Panc1 (cell line): ENCODE measurements around the gene CACNA2D4. TPM values are rescaled to one million over a fixed set of nuclear protein-coding genes. Genes with fewer than 3 reads are reported as not detected.

ENCODE experiments used
- ATAC-seq: fragments of 200-7000 bp; cut with Tn5 transposase; 2 replicates; pipeline ENCODE4 v1.9.1; 2020; ENCODE audit warnings: mild to moderate bottlenecking, moderate library complexity
- BruUV-seq: library from RNA; stranded (reverse); fragments of 400-500 nt; replicated peaks from 2 replicates; lab custom pipeline; 2021; lab: Mats Ljungman, UMichigan
- CTCF ChIA-PET: fragments of 300-600 bp; sonication (Branson Sonifier 250); formaldehyde crosslinking; loops from one replicate; lab custom pipeline; 2022; ENCODE audit warnings: antibody characterized with exemption; lab: Charles Lee
- POLR2A ChIA-PET: fragments of 300-600 bp; sonication (Branson Sonifier 250); formaldehyde crosslinking; loops from one replicate; lab custom pipeline; 2022; ENCODE audit warnings: antibody characterized with exemption; lab: Charles Lee
- DNase-seq: peaks from one replicate; pipeline ENCODE4 v3.0.0-alpha.2; 2010; ENCODE audit warnings: low read depth, low spot score
- H3K27ac ChIP-seq: 2 replicates; pipeline ENCODE4 v1.5.1; 2011; ENCODE audit warnings: mild to moderate bottlenecking, low read length, inconsistent platforms
- H3K27me3 ChIP-seq: fragments of 200-500 bp; sonication (Bioruptor generic); 2 replicates; pipeline ENCODE4 v1.6.0; 2014; ENCODE audit warnings: low read length, inconsistent platforms; ENCODE audit not compliant: control insufficient read depth, insufficient read depth
- H3K36me3 ChIP-seq: fragments of 200-500 bp; sonication (Bioruptor generic); 2 replicates; pipeline ENCODE4 v1.5.1; 2014; ENCODE audit warnings: inconsistent platforms, mild to moderate bottlenecking, low read length, moderate library complexity; ENCODE audit not compliant: control insufficient read depth, insufficient read depth
- H3K4me1 ChIP-seq: 2 replicates; pipeline ENCODE4 v1.5.1; 2011; ENCODE audit warnings: inconsistent platforms, mild to moderate bottlenecking, low read length, moderate library complexity; ENCODE audit not compliant: control insufficient read depth, insufficient read depth
- H3K4me3 ChIP-seq, 2 experiments: 2 replicates each; pipeline ENCODE4 v1.5.1; 2011 to 2012; ENCODE audit warnings: low read depth in 2 of 2, low read length in 2 of 2, mild to moderate bottlenecking in 2 of 2, inconsistent platforms in 1 of 2, moderate library complexity in 1 of 2
- H3K9me3 ChIP-seq: fragments of 200-500 bp; sonication (Bioruptor generic); 2 replicates; pipeline ENCODE4 v1.5.1; 2014; ENCODE audit warnings: low read depth, mild to moderate bottlenecking, inconsistent platforms, low read length, moderate library complexity; ENCODE audit not compliant: control insufficient read depth, insufficient read depth
- CTCF ChIP-seq: fragments of 450-650 bp; IDR thresholded peaks from 2 replicates; pipeline ENCODE4 v1.5.1; 2017; ENCODE audit warnings: mild to moderate bottlenecking
- POLR2AphosphoS5 ChIP-seq: IDR thresholded peaks from 2 replicates; pipeline ENCODE4 v1.6.1; 2012; ENCODE audit warnings: mild to moderate bottlenecking, low read depth, low read length, moderate library complexity
- REST ChIP-seq, 2 experiments: IDR thresholded peaks; 2 replicates each; pipeline ENCODE4 v1.6.1; 2011 to 2012; ENCODE audit warnings: low read depth in 2 of 2, control low read depth in 1 of 2, low read length in 1 of 2, mild to moderate bottlenecking in 1 of 2, moderate library complexity in 1 of 2; ENCODE audit not compliant: insufficient read depth in 1 of 2
- SIN3A ChIP-seq: IDR thresholded peaks from 2 replicates; pipeline ENCODE4 v1.6.1; 2012; ENCODE audit warnings: low read depth, mild to moderate bottlenecking, low read length, moderate library complexity, borderline replicate concordance; ENCODE audit not compliant: insufficient read depth
- TCF7L2 ChIP-seq: IDR thresholded peaks from 2 replicates; pipeline ENCODE4 v1.6.1; 2011; ENCODE audit warnings: mild to moderate bottlenecking, low read depth, low read length, inconsistent platforms
- in situ Hi-C: cut with HindIII; loops from 2 replicates; pipeline ENCODE4 v1.10.0; 2016; ENCODE audit warnings: low sequenced_read_pairs, low pct_unique_long_range_greater_than_20kb
- intact Hi-C: fragments of 100-400 bp; cut with micrococcal nuclease; formaldehyde crosslinking; loops from one replicate; pipeline ENCODE4 v1.10.0; 2022; ENCODE audit not compliant: unreplicated experiment
- total RNA-seq: library from RNA; stranded (reverse); gene quantifications from one replicate; pipeline ENCODE4 v1.2.1, GENCODE V29; 2021; ENCODE audit not compliant: unreplicated experiment

The CACNA2D4 gene
- total RNA-seq, 1 experiment from 2014 or later: 0.15 TPM

- no peak overlapping the region for H3K27ac ChIP-seq
- no peaks in the 10 kb centered on the region for H3K9me3 ChIP-seq
- TF ChIP-seq TCF7L2 (no peak), POLR2AphosphoS5 (no peak), SIN3A (no peak), REST (IDR thresholded peaks at IDR 0.05; ENCODE audit: insufficient read depth in 1 of 2, low read depth in 2 of 2, low read length in 1 of 2) (no peak), CTCF (no peak)
- no peak for DNase-seq
- intact Hi-C loops: no loop called here
- ATAC-seq: no peak
- in situ Hi-C loops: no loop called here
- no peak overlapping the region for H3K4me3 ChIP-seq
- ChIA-PET POLR2A (no interaction called here), CTCF (no interaction called here)
- no peaks in the 10 kb centered on the region; the same call in 1 of the 2 replicates for H3K27me3 ChIP-seq
- no peaks in the 10 kb centered on the region for H3K4me1 ChIP-seq
- no TSS peak for BruUV-seq
- H3K36me3 ChIP-seq: no peaks in the 10 kb centered on the region
Observed at GRCh38 chr12:1816730-1817348, 101.6 kb downstream of the CACNA2D4 start.

DNA sequence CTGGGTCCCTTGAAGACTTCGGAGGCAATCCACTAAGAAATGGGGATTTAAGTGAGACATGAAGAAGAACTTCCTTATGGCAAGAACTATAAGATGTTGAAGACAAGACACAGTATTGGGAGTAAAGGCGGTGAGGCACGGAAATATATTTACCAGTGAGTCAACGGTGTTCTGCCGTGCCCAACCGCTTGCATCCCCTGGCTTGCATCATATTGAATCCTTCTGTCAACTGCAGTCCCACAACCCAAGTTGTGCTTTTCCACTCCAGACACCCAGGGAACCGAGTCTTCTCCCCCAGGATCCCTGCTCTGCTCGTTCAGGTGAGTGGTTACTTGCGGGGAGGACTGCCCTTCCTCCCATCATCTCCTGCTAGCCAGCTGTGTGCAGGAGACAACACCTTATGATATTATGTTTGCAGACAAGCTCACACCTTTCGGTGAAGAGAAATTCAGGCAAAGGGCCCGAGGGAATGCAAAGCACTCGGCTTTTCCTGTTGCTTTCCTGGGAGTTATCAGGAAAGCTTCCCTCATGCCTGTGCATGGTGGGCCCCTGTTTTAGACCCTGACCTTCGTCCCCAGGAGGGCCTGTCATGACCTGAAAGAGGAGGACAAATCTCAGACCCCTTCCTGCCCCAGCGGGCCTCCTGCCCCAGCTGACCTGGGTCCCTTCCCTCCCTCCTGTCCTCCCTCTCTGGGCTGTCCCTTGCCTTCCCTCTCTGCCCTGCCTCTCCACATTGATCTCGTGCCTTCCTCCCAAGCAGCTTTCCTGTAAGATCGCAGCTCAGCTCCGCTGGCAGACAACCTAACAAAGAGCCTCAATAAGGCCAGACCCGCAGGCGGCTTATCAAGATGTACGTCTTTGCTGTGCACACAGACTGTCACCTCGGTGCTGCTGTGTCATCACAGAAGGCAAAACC, 102.4 kb downstream of the CACNA2D4 start:
- ChIA-PET POLR2A (no interaction called here), CTCF (no interaction called here)
- Histone ChIP-seq H3K9me3 (no peaks in the 10 kb centered on the region), H3K27me3 (no peaks in the 10 kb centered on the region), H3K4me3 (no peak overlapping the region), H3K4me1 (no peaks in the 10 kb centered on the region), H3K27ac (no peak overlapping the region), H3K36me3 (no peaks in the 10 kb centered on the region)
- no TSS peak for BruUV-seq
- in situ Hi-C loops (no loop called here), intact Hi-C loops (no loop called here)
- DNase-seq: no peak
- ATAC-seq: no peak
- no peak for TF ChIP-seq POLR2AphosphoS5
- no peak for TF ChIP-seq CTCF
- no peak for TF ChIP-seq REST (IDR thresholded peaks at IDR 0.05; ENCODE audit: insufficient read depth in 1 of 2, low read depth in 2 of 2, low read length in 1 of 2)
- no peak for TF ChIP-seq TCF7L2
- no peak for TF ChIP-seq SIN3A
